Lung (tissue), 12 donors: ENCODE data around the gene CADM2. TPM values are rescaled to one million over a fixed set of nuclear protein-coding genes. Genes with fewer than 3 reads are reported as not detected.
"Not testable (repeated sequence)": the region's sequence is repeated elsewhere in the genome, so short reads cannot be mapped to it uniquely, and the experiment has no call there.

Experiments used
- ATAC-seq: fragments of 200-7000 bp; cut with Tn5 transposase; one replicate; pipeline ENCODE4 v1.9.1; 2020; ENCODE audit warnings: moderate number of reproducible peaks; ENCODE audit not compliant: insufficient read depth, low FRiP score
- DNase-seq, 3 donors: peaks; one replicate each; pipeline ENCODE4 v3.0.0-alpha.2; 2013 to 2017
- H3K27ac ChIP-seq, 2 donors: one replicate each; pipeline ENCODE4 v1.5.1; 2013; ENCODE audit warnings: mild to moderate bottlenecking in 2 of 2, moderate library complexity in 2 of 2, control low read depth in 1 of 2, inconsistent platforms in 1 of 2, low read depth in 1 of 2, low read length in 1 of 2
- H3K27me3 ChIP-seq, 3 donors: one replicate each; pipeline ENCODE4 v1.5.1; 2013; ENCODE audit warnings: low read length in 2 of 3; ENCODE audit not compliant: control insufficient read depth in 3 of 3, insufficient read depth in 3 of 3
- H3K36me3 ChIP-seq, 4 donors: one replicate each; pipeline ENCODE4 v1.5.1; 2013; ENCODE audit warnings: low read length in 4 of 4, mild to moderate bottlenecking in 1 of 4, moderate library complexity in 1 of 4; ENCODE audit not compliant: control insufficient read depth in 4 of 4, insufficient read depth in 4 of 4
- H3K4me1 ChIP-seq, 5 donors: one replicate each; pipeline ENCODE4 v1.5.1; 2013; ENCODE audit warnings: low read length in 5 of 5, mild to moderate bottlenecking in 2 of 5, moderate library complexity in 1 of 5; ENCODE audit not compliant: control insufficient read depth in 5 of 5, insufficient read depth in 5 of 5
- H3K4me3 ChIP-seq: one replicate; pipeline ENCODE4 v1.5.1; 2013; ENCODE audit warnings: mild to moderate bottlenecking, control low read depth, moderate library complexity
- H3K9ac ChIP-seq, 2 donors: one replicate each; pipeline ENCODE4 v1.5.1; 2013; ENCODE audit warnings: low read length in 2 of 2, control low read depth in 1 of 2; ENCODE audit not compliant: insufficient read depth in 1 of 2
- H3K9me3 ChIP-seq, 4 donors: one replicate each; pipeline ENCODE4 v1.5.1; 2013; ENCODE audit warnings: low read length in 3 of 4, mild to moderate bottlenecking in 1 of 4, moderate library complexity in 1 of 4; ENCODE audit not compliant: control insufficient read depth in 4 of 4, insufficient read depth in 3 of 4
- WGBS, 2 donors: extraction: QIAGEN DNeasy Blood & Tissue Kit; methylation state at CpG; one replicate each; pipeline ENCODE4 v1.1.7; 2013; 5-methylcytosine and 5-hydroxymethylcytosine counted together
- polyA plus RNA-seq, 2 donors: library from polyadenylated mRNA; stranded (reverse); fragments of 200-250 nt; gene quantifications; one replicate each; pipeline ENCODE4 v1.2.1, GENCODE V29; 2013
- total RNA-seq, 2 donors: library from RNA; depleted of rRNA in 1 of 2; stranded (reverse); fragments of >200 nt in 1 of 2; gene quantifications; one replicate each; pipeline ENCODE4 v1.2.1, GENCODE V29; 2014 to 2021
- TF ChIP-seq, protein P1 (sequence below): IDR thresholded peaks from 2 replicates; pipeline ENCODE4 v1.5.1; 2012; ENCODE audit warnings: mild to moderate bottlenecking; ENCODE audit errors: control extremely low read depth, extremely low read depth
- donor health status: control.
- donor health status: control.
- donor health status: Bipolar disorder and iron deficiency.
- donor health status: healthy.
- donor health status: DM: yes; HTN: yes; CAD: no.

CADM2 gene
- total and polyA plus RNA-seq, 4 donors = 0.14 to 3.3 (median 0.32) TPM

DNA sequence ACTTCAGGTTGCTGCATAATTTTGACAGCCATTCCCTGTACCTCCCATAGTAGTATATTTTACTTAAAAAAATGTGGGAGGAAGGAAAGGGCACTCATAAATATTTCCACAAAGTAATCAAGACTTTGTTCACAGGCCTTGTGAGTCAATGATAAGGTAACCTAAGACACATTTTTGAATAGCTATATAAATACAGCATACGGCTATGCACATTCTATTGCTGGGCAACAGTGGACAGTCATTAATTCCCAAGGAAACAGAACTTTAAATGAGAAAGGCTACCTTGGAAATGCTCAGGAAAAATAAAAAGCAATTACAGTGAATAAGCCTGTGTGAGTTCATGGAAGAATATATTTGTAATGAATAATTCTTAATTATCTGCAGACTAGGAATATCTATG is 144.0 kb downstream of the CADM2 start:
- Histone ChIP-seq H3K4me1 (peaks cover 0 to 3% (median 0%) of the 10 kb centered on the region in 5 donors), H3K4me3 (no peak overlapping the region), H3K36me3 (no peaks in the 10 kb centered on the region), H3K27me3 (no peaks in the 10 kb centered on the region), H3K9me3 (no peaks in the 10 kb centered on the region), H3K9ac (no peak overlapping the region), H3K27ac (no peak overlapping the region)
- TF ChIP-seq, protein P1, sequence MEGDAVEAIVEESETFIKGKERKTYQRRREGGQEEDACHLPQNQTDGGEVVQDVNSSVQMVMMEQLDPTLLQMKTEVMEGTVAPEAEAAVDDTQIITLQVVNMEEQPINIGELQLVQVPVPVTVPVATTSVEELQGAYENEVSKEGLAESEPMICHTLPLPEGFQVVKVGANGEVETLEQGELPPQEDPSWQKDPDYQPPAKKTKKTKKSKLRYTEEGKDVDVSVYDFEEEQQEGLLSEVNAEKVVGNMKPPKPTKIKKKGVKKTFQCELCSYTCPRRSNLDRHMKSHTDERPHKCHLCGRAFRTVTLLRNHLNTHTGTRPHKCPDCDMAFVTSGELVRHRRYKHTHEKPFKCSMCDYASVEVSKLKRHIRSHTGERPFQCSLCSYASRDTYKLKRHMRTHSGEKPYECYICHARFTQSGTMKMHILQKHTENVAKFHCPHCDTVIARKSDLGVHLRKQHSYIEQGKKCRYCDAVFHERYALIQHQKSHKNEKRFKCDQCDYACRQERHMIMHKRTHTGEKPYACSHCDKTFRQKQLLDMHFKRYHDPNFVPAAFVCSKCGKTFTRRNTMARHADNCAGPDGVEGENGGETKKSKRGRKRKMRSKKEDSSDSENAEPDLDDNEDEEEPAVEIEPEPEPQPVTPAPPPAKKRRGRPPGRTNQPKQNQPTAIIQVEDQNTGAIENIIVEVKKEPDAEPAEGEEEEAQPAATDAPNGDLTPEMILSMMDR = no peak
- ATAC-seq (no peak), DNase-seq (no peak)
- 46 to 47% methylated on average over 1 of the region's 1 CpG for WGBS, 2 donors

DNA sequence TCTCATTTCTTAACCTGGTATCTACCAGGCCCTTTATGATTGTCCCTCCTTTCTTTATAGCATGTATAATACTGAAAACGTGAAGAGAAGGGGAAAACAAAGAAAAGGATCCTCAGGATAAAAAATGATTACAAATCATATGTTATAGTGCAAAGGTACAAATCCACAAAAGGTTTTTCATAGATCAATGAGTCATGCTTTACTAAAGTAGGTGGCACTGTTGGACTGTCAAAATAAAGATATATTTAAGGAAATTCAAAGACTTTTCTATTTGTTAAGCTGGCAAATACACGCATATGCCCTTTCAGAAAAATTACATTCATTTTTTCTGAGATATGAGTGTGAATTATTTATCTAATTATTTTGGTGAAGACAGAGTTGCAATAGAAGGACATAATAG is 151.6 kb downstream of the CADM2 start:
- H3K4me1 ChIP-seq = no peaks in the 10 kb centered on the region
- no peaks in the 10 kb centered on the region for H3K36me3 ChIP-seq
- ATAC-seq (no peak), DNase-seq (no peak)
- H3K9ac ChIP-seq = no peak overlapping the region
- H3K27ac ChIP-seq = no peak overlapping the region
- no peak overlapping the region for H3K4me3 ChIP-seq
- no peaks in the 10 kb centered on the region for H3K27me3 ChIP-seq
- H3K9me3 ChIP-seq = no peaks in the 10 kb centered on the region
- WGBS, 2 donors = 64 to 81% methylated on average over 2 of the region's 2 CpGs
- TF ChIP-seq, protein P1 = no peak

- no peak for ATAC-seq
Observed at GRCh38 chr3:85120879-85121278, 162.1 kb downstream of the CADM2 start.

DNA sequence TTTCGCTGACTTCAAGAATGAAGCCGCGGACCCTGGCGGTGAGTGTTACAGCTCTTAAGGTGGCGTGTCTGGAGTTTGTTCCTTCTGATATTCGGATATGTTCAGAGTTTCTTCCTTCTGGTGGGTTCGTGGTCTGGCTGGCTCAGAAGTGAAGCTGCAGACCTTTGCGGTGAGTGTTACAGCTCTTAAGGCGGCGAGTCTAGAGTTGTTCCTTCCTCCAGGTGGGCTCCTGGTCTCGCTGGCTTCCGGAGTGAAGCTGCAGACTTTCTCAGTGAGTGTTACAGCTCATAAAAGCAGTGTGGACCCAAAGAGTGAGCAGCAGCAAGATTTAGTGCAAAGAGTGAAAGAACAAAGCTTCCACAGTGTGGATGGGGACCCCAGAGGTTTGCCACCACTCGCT is 174.1 kb downstream of the CADM2 start:
- H3K27me3 ChIP-seq, DNase-seq, H3K27ac ChIP-seq, H3K4me1 ChIP-seq, H3K36me3 ChIP-seq, H3K4me3 ChIP-seq, H3K9me3 ChIP-seq, H3K9ac ChIP-seq, ATAC-seq: not testable (repeated sequence)
- WGBS, 2 donors = 91 to 94% methylated on average over 13 of the region's 13 CpGs

More at GRCh38 chr3:85120879-85121278, 162.1 kb downstream of the CADM2 start:
- Histone ChIP-seq H3K4me1 (no peaks in the 10 kb centered on the region), H3K9me3 (peaks cover 0 to 2% (median 0%) of the 10 kb centered on the region in 4 donors), H3K36me3 (no peaks in the 10 kb centered on the region), H3K4me3 (no peak overlapping the region), H3K27ac (no peak overlapping the region), H3K27me3 (no peaks in the 10 kb centered on the region), H3K9ac (no peak overlapping the region)
- DNase-seq = no peak
- WGBS, 2 donors = 77 to 81% methylated on average over 2 of the region's 2 CpGs
- TF ChIP-seq, protein P1 = no peak

GRCh38 chr3:85133691-85134420 is 175.1 kb downstream of the CADM2 start:
- WGBS, 2 donors = 94 to 95% methylated on average over 32 to 50 of the region's 57 CpGs
- ATAC-seq, DNase-seq, H3K4me3 ChIP-seq, H3K4me1 ChIP-seq, H3K27ac ChIP-seq, H3K9me3 ChIP-seq, H3K27me3 ChIP-seq, H3K36me3 ChIP-seq, H3K9ac ChIP-seq: not testable (repeated sequence)
